MG63 (cell line): ENCODE measurements around the gene ADGRF5. TPM values are rescaled to one million over a fixed set of nuclear protein-coding genes. Genes with fewer than 3 reads are reported as not detected.
A peak's percentile ranks its signal among the peaks of the same experiment; 100 is the strongest.

ENCODE experiments used
- DNase-seq: peaks from one replicate; pipeline ENCODE4 v3.0.0-alpha.2; 2020
- H3K27me3 ChIP-seq: fragments of 250-450 bp; sonication (Bioruptor Pico); 2 replicates; pipeline ENCODE4 v1.5.1; 2020; ENCODE audit warnings: mild to moderate bottlenecking, moderate library complexity
- H3K36me3 ChIP-seq: fragments of 250-450 bp; sonication (Bioruptor Pico); 2 replicates; pipeline ENCODE4 v1.5.1; 2020; ENCODE audit warnings: mild to moderate bottlenecking, moderate library complexity
- H3K4me3 ChIP-seq: fragments of 250-450 bp; sonication (Bioruptor Pico); 2 replicates; pipeline ENCODE4 v1.5.1; 2020; ENCODE audit warnings: mild to moderate bottlenecking, moderate library complexity
- H3K9me3 ChIP-seq: fragments of 250-450 bp; sonication (Bioruptor Pico); 2 replicates; pipeline ENCODE4 v1.5.1; 2020; ENCODE audit warnings: mild to moderate bottlenecking, moderate library complexity
- total RNA-seq: library from RNA; depleted of rRNA; stranded (reverse); fragments of >200 nt; shearing (Covaris generic); gene quantifications from 2 replicates; pipeline ENCODE4 v1.2.3, GENCODE V29; 2014; ENCODE audit warnings: low replicate concordance

Gene ADGRF5
- total RNA-seq, 1 experiment from 2014 or later, result not detected

DNA sequence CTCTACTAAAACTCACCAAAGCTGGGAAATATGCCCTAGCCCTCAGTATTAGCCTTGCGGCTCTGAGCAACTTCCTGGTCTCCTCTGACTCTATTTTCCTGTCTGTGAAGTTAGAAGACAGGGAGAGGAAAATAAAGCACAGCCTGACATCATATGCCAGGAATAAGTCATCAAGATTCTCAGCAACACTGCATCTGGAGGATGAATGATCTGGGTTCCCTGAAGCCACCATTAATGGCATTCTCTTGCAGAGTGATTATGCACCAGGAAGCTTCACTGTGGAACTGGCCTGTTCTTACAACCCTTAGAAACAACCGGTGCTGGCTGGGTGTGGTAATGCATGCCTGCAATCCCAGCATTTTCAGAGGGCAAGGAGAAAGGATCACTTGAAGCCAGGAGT lies 12.4 kb downstream of the ADGRF5 start:
- no peak for DNase-seq
- H3K4me3 ChIP-seq, result no peak overlapping the region

GRCh38 chr6:46906776-46907175 lies 15.0 kb downstream of the ADGRF5 start:
- Histone ChIP-seq H3K27me3 (no peaks in the 10 kb centered on the region), H3K36me3 (no peaks in the 10 kb centered on the region), H3K4me3 (no peak overlapping the region), H3K9me3 (no peaks in the 10 kb centered on the region)
- no peak for DNase-seq

More for the DNA sequence above, 12.4 kb downstream of the ADGRF5 start:
- no peaks in the 10 kb centered on the region for H3K27me3 ChIP-seq
- H3K36me3 ChIP-seq, result no peaks in the 10 kb centered on the region
- no peaks in the 10 kb centered on the region for H3K9me3 ChIP-seq

DNA sequence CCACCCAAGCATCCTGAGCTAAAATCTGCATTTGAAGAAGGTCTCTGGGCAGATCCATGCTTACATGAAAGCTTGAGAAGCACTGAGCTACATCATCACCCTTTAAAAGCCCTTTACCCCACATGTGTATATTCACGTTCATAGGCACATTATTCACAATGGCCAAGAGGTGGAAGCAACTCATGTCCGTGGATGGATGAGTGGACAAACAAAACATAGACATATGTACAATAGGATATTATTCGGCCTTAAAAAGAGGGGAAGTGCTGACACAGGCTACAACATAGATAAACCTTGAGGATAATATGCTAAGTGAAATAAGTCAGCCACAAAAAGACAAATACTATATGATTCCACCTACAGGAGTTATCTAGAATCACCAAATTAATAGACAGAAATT lies 17.6 kb downstream of the ADGRF5 start:
- no peak for DNase-seq

GRCh38 chr6:46903175-46903574 lies 18.6 kb downstream of the ADGRF5 start:
- no peak overlapping the region for H3K4me3 ChIP-seq

More for the DNA sequence above, 17.6 kb downstream of the ADGRF5 start:
- H3K36me3 ChIP-seq, result no peaks in the 10 kb centered on the region
- no peaks in the 10 kb centered on the region for H3K27me3 ChIP-seq
- no peak overlapping the region for H3K4me3 ChIP-seq
- no peaks in the 10 kb centered on the region for H3K9me3 ChIP-seq

GRCh38 chr6:46901882-46902314 lies 19.8 kb downstream of the ADGRF5 start:
- no peaks in the 10 kb centered on the region for H3K36me3 ChIP-seq
- H3K27me3 ChIP-seq, result no peaks in the 10 kb centered on the region
- no peak overlapping the region for H3K4me3 ChIP-seq
- no peak for DNase-seq
- H3K9me3 ChIP-seq, result no peaks in the 10 kb centered on the region

More at GRCh38 chr6:46903175-46903574, 18.6 kb downstream of the ADGRF5 start:
- DNase-seq, result no peak
- Histone ChIP-seq H3K36me3 (no peaks in the 10 kb centered on the region), H3K9me3 (no peaks in the 10 kb centered on the region), H3K27me3 (no peaks in the 10 kb centered on the region)

GRCh38 chr6:46900266-46900665 lies 21.5 kb downstream of the ADGRF5 start:
- no peak overlapping the region for H3K4me3 ChIP-seq
- DNase-seq, result no peak
- no peaks in the 10 kb centered on the region for H3K36me3 ChIP-seq
- no peaks in the 10 kb centered on the region for H3K27me3 ChIP-seq
- H3K9me3 ChIP-seq, result no peaks in the 10 kb centered on the region

GRCh38 chr6:46899659-46900058 lies 22.1 kb downstream of the ADGRF5 start:
- Histone ChIP-seq H3K27me3 (no peaks in the 10 kb centered on the region), H3K36me3 (no peaks in the 10 kb centered on the region), H3K9me3 (no peaks in the 10 kb centered on the region), H3K4me3 (no peak overlapping the region)
- no peak for DNase-seq

- H3K27me3 ChIP-seq, result no peaks in the 10 kb centered on the region
- DNase-seq, result no peak
- H3K36me3 ChIP-seq, result no peaks in the 10 kb centered on the region
- H3K4me3 ChIP-seq, result no peak overlapping the region
- H3K9me3 ChIP-seq, result no peaks in the 10 kb centered on the region
Observed at GRCh38 chr6:46898006-46898405, 23.7 kb downstream of the ADGRF5 start.

DNA sequence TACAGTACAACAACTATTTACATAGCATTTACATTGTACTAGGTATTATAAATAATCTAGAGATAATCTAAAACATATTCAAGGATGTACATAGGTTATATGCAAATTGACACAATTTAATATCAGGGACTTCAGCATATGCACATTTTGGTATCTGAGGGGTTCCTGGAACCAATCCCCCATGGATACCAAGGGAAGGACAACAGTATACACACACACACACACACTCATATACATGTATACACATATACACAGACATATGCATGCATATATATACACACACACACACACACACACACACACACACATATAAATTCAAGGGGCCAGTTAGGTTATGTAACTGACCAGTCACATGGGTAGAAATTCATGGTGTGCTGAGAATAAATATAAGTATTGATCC lies 24.9 kb downstream of the ADGRF5 start:
- Histone ChIP-seq H3K27me3 (no peaks in the 10 kb centered on the region), H3K36me3 (no peaks in the 10 kb centered on the region), H3K4me3 (no peak overlapping the region), H3K9me3 (no peaks in the 10 kb centered on the region)
- DNase-seq, result no peak

DNA sequence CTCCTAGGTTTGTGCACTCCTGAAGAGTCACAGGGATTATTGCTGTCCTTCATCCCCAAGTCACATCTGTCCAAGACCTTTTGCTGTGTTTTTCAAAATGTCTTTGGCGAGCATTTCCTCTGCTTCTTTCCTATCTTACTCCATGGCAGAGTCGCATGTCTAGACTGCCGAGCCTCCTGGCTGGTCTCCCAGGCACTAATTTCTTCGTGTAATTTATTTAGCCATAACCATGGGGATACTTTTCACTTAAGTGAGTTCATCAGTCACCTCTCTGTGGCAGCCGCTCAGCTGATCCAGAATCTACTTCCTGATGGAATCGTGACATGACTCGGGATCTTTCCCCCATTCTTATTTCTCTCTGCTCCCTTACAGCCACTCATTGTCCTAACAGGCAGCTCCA lies 25.8 kb downstream of the ADGRF5 start:
- Histone ChIP-seq H3K36me3 (no peaks in the 10 kb centered on the region), H3K4me3 (no peak overlapping the region), H3K9me3 (no peaks in the 10 kb centered on the region), H3K27me3 (no peaks in the 10 kb centered on the region)
- no peak for DNase-seq

DNA sequence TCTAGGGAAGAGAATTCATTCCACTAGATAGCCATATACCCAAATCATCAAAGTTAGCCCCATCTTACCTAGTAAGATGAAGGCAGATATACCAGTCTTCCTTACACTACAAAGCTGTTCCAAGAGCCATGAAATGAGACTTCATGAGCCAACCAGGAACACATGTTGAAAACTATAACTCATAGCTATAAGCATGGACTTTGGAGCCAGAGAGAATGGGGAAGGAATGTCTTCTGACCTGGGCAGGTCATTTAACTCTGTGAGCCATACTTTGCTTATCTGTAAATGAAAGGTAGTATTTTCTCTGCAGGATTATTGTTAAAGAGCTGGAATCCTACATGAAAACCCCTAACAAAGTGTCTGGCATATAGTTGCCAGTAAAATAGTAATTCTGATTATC lies 27.3 kb downstream of the ADGRF5 start:
- H3K36me3 ChIP-seq, result no peaks in the 10 kb centered on the region
- no peaks in the 10 kb centered on the region for H3K27me3 ChIP-seq
- H3K4me3 ChIP-seq, result no peak overlapping the region
- DNase-seq, result no peak
- H3K9me3 ChIP-seq, result no peaks in the 10 kb centered on the region

DNA sequence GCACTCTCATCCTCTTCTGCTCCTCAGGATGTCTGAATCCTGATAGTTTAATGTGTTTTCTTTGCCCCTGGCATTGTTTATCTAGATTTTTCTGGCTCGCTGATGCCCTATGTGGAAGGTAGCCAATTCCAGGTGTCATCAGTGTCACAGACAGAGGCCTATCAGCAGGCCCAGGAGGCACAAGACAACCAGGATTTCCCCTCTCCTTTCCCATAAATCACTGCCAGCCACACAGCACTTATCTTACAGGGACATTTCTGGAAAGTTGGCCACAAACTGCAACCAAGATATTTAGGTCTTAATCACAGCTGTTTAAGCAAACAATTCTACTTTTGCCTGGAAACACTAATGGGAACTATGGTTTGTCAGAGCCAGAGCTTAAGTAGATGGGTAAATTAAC lies 28.1 kb downstream of the ADGRF5 start:
- Histone ChIP-seq H3K9me3 (no peaks in the 10 kb centered on the region), H3K4me3 (no peak overlapping the region), H3K27me3 (no peaks in the 10 kb centered on the region), H3K36me3 (no peaks in the 10 kb centered on the region)
- no peak for DNase-seq

- DNase-seq, result no peak
- H3K9me3 ChIP-seq, result no peaks in the 10 kb centered on the region
- no peaks in the 10 kb centered on the region for H3K27me3 ChIP-seq
- no peaks in the 10 kb centered on the region for H3K36me3 ChIP-seq
- no peak overlapping the region for H3K4me3 ChIP-seq
Observed at GRCh38 chr6:46891252-46891795, 30.4 kb downstream of the ADGRF5 start.

DNA sequence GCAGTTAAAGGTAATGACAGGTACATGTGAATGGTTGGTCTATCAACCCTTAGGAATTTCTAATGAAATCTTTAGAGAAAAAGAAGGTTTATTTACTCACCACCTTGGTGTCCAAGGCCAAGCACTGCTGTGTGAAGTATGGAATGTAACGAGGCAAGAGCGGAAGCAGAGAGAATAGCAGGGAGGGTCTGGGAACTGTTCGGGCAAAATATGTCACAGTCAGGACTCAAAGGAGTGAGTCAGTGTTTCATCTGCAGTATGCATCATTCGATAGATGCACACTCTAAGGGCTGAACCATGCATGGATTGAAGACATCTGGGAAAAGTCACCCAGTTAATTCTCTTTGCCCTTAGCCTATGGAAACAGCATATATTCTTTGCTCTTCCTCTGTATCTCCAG lies 33.2 kb downstream of the ADGRF5 start:
- Histone ChIP-seq H3K9me3 (no peaks in the 10 kb centered on the region), H3K27me3 (no peaks in the 10 kb centered on the region), H3K4me3 (no peak overlapping the region), H3K36me3 (no peaks in the 10 kb centered on the region)
- DNase-seq, result no peak

DNA sequence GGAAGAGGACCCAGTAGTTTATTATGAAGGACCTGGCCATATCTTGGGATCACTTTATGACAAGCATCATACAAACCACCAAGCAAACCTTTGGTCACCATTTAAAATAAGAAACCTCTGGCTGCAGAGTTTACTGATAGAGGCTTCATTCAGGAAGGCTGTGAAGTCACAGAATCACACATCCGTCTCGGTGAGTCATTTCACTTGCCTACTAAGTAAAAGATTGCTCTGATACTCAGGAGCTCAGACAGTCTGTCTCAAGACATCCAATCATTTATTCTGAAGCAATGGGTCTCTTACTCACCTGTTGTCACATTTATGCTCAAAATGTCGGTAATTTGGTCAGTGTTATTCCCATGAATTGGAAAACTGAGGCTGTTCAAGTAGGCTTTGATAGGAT lies 33.7 kb downstream of the ADGRF5 start:
- no peak for DNase-seq
- no peak overlapping the region for H3K4me3 ChIP-seq
- H3K9me3 ChIP-seq, result no peaks in the 10 kb centered on the region
- no peaks in the 10 kb centered on the region for H3K27me3 ChIP-seq
- no peaks in the 10 kb centered on the region for H3K36me3 ChIP-seq

- H3K4me3 ChIP-seq, result no peak overlapping the region
- H3K36me3 ChIP-seq, result no peaks in the 10 kb centered on the region
- no peaks in the 10 kb centered on the region for H3K9me3 ChIP-seq
- H3K27me3 ChIP-seq, result no peaks in the 10 kb centered on the region
- DNase-seq, result no peak
Observed at GRCh38 chr6:46882645-46883044, 39.1 kb downstream of the ADGRF5 start.

DNA sequence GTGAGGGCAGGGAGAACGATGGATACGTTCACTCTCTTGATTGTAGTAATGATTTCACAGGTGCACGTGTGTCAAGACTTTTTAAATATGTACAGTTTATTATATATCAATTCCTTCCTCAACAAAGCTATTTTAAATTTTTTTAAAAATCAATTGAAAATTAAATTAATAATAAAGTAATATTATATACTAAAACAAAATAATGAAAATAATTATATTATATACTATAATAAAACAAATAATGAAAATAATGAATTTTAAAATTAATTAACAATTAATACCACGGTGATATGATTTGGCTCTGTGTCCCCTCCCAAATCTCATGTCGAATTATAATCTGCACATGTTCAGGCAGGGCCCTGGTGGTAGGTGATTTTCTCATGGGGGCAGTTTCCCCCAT lies 42.7 kb downstream of the ADGRF5 start:
- Histone ChIP-seq H3K4me3 (no peak overlapping the region), H3K27me3 (no peaks in the 10 kb centered on the region), H3K9me3 (no peaks in the 10 kb centered on the region), H3K36me3 (no peaks in the 10 kb centered on the region)
- DNase-seq, result no peak

DNA sequence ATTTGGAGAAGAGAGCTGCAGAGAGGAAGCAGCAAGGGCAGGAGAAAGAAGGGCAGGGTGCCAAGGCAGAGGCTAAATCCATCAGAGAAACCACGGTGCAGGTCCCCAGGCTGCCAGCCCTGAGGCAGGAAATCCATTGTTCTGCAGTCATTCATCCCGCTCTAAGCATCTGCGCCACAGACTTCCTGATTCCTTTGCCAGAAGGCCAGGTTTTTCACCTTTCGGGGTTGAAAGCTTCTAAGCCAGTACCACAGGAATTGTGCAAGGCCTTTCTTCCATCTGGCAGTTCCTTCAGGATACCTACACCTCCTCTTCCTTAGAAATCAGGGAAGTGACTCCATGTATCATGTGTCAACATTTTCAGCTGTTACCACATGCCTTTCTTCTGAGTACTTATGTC lies 45.6 kb downstream of the ADGRF5 start:
- peak; percentile 3 for DNase-seq
- Histone ChIP-seq H3K27me3 (no peaks in the 10 kb centered on the region), H3K36me3 (no peaks in the 10 kb centered on the region)

GRCh38 chr6:46867411-46867810 lies 54.3 kb downstream of the ADGRF5 start:
- no peaks in the 10 kb centered on the region for H3K27me3 ChIP-seq
- no peak for DNase-seq

More for the DNA sequence above, 45.6 kb downstream of the ADGRF5 start:
- Histone ChIP-seq H3K4me3 (no peak overlapping the region), H3K9me3 (no peaks in the 10 kb centered on the region)

More at GRCh38 chr6:46867411-46867810, 54.3 kb downstream of the ADGRF5 start:
- no peaks in the 10 kb centered on the region for H3K36me3 ChIP-seq
- no peaks in the 10 kb centered on the region for H3K9me3 ChIP-seq
- no peak overlapping the region for H3K4me3 ChIP-seq
